Stimulated activated CD4-positive, alpha-beta T cell treated with anti-CD3 and anti-CD28 coated beads, Interleukin-4, amount 100 ng/mL, for 4 hours (primary cell): ENCODE results near the gene C1orf53.
"Not testable (repeated sequence)": the region's sequence is repeated elsewhere in the genome, so short reads cannot be mapped to it uniquely, and the experiment has no call there.

Source experiments
- DNase-seq, 2 experiments: peaks; one replicate each; pipeline ENCODE4 v3.0.0-alpha.2; 2020

C1orf53 gene

DNA sequence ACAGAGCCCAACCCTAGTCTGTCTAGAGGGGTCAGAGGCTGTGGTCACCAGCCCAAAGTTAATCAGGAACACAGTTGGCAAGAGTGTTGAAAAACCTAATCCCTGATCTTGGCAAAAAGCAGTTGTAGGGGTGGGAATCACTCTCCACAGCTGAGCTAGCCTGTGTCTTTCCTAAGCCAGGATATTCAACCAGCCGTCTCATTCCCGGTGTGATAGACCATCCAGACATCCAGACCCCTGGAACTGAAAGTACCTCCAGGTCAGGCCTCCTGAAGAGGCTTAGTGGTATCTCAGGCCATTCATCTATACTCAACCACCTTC lies 19.6 kb downstream of the C1orf53 start:
- no peak for DNase-seq

GRCh38 chr1:197923038-197923437 lies 20.6 kb downstream of the C1orf53 start:
- DNase-seq, result no peak

DNA sequence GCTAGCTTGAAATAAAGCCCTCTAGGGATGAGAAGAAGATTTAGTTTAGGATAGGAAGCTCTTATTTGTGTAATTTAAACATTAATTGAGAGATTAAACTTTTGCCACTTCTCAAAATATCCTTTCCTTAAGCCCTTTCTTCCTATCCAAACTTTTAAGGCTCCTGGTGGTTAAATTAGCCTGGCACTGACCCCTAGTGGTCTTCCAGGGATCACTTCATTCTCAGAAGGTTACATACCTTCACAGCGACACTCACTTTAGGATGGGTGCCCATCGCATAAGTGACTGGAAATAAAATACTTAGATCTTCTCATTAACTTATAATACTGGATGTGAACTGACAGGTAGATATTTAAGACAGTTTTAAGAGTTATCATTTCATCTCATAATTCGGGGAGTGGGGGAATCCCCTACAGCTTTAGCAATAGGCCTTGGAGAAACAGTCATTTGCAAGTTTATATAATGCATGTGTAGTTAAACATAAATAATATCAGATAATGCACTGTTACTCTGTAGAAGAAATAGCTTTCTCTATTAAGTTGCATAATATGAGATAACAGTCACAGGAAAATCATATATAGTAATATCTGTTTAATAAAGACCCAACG lies 22.2 kb downstream of the C1orf53 start:
- peak in 1 of 2 experiments; percentile 24 for DNase-seq

GRCh38 chr1:197927908-197928665 lies 25.7 kb downstream of the C1orf53 start:
- DNase-seq, result no peak

DNA sequence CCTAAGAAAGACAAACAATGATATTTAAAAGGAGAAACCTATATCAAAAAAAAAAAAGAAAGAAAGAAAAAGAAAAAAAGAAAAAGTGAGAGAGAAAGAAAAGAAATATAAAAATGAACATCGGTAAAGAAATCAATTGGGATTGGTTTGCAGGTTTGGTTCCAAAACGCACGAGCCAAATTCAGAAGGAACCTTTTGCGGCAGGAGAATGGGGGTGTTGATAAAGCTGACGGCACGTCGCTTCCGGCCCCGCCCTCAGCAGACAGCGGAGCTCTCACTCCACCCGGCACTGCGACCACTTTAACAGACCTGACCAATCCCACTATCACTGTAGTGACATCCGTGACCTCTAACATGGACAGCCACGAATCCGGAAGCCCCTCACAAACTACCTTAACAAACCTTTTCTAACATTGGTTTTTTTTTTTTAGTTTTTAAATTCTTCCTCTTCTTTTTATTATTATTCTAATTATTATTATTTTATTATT lies 26.5 kb downstream of the C1orf53 start:
- DNase-seq, result no peak

- no peak for DNase-seq
Measured at GRCh38 chr1:197933016-197933415, 30.6 kb downstream of the C1orf53 start.

- DNase-seq, result no peak
Measured at GRCh38 chr1:197933647-197934046, 31.2 kb downstream of the C1orf53 start.

DNA sequence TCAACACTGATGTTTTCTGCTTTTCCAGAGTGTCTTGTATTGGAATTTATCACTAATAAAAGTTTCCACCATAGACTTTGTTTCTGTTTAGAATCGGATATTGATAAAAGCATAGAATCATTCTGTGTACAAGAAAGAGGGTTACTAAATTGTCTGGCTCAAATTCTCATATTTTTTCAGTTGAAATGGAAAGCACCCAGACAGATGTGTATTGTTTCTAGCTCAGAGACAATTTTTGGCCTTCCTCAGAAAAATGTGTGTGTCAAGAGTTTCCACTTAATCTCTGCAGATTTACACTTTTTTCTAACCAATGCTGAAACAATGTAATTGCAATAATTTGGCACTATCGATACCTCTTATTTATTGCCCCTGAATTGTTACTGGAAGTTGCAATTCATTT lies 35.0 kb downstream of the C1orf53 start:
- DNase-seq, result no peak

DNA sequence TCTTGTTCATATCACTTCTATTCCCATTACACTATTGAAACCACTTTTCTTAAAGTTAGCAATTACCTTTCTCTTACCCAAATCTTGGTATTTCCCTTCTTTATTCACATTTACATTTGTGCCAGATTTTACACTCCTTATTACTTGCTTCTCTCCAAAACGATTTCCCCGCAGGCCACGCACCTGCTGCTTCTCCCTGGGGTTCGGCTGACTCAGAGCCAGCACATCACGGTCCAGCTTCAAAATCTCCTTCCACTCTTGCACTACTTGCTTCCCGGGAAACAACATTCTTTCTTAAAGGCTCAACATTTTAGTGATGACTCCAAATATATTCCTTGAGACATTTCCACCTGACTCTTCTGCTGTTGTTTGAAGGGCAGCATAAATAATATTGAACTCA lies 35.5 kb downstream of the C1orf53 start:
- DNase-seq, result no peak

DNA sequence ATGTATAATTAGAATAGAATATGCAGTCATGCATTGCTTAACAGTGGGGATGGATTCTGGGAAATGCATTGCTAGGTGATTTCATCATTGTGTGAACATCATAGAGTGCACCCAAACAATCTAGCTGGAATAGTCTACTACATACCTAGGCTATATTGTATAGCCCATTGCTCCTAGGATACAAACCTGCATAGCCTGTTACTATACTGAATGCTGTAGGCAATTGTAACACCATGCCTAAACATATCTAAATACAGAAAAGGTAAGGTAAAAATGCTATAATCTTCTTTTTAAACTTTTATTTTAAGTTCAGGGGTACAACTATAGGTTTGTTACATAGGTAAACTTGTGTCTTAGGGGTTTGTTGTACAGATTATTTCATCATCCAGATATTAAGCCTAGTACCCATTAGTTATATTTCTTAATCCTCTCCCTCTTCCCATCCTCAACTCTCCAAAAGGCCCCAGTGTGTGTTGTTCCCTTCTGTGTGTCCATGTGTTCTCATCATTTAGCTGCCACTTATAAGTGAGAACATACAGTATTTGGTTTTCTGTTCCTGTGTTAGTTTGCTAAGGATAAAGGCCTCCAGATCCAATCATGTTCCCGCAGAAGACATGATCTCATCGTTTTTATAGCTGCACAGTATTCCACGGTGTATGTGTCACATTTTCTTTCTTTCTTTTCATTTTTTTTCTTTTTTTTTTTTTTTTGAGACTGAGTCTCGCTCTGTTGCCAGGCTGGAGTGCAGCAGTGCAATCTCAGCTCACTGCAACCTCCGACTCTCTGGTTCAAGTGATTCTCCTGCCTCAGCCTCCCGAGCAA lies 36.9 kb downstream of the C1orf53 start:
- not testable (repeated sequence) for DNase-seq

DNA sequence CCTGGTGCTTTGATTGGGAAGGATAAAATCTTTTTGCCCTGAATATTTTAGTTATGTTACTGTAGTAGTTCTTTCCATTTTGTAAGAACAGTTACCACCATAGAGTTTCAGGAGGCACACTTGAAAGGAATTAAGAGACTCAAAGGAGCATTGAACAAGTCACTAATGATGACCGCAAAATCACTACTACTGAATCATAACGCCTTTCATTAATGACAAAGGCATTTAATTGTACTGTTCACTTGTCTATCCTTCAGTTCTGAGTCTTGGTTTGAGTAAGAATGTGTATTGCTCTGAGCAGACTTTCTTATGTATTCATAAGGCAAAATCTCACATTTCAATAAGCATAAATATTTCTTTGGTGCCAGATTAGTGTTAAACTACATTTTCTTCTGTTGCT lies 39.6 kb downstream of the C1orf53 start:
- no peak for DNase-seq

DNA sequence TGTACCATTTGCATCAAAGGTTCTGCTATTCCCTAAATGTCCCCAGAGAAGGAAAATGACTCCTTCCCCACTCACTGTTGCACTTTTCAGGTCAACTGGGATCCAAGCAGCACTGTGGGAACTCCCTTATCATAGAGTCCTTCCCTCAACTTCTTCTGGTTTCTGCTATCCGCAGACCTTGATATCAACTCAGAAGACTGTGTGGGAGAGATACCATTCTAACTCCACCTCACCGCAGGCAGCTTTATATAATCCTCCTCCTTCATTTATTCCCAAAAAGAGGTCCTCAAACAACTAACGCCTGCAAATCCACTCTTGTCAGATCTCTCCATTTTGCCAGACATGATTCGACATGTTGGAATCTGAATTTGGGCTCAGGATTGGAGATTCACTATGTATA lies 42.1 kb downstream of the C1orf53 start:
- DNase-seq, result no peak

- peak; percentile 5 to 21 for DNase-seq
Measured at GRCh38 chr1:197948926-197949899, 46.8 kb downstream of the C1orf53 start.

DNA sequence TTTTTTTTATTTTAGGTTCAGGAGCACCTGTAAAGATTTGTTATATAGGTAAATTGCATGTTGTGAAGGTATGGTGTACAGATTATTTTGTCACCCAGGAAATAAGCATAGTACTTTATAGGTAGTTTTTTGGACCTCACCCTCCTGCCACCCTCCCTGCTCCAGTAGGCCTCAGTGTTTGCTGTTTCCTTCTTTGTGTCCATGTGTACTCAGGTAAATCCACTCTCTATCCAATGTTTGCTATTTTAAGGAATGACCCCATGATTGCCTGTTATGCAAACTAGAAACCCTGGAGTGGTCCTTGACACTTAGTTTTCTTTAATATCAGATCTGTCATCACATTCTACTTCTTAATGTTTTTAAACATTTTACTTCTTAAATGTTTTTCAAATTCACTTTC lies 48.7 kb downstream of the C1orf53 start:
- no peak for DNase-seq

- no peak for DNase-seq
Measured at GRCh38 chr1:197951617-197952175, 49.3 kb downstream of the C1orf53 start.

DNA sequence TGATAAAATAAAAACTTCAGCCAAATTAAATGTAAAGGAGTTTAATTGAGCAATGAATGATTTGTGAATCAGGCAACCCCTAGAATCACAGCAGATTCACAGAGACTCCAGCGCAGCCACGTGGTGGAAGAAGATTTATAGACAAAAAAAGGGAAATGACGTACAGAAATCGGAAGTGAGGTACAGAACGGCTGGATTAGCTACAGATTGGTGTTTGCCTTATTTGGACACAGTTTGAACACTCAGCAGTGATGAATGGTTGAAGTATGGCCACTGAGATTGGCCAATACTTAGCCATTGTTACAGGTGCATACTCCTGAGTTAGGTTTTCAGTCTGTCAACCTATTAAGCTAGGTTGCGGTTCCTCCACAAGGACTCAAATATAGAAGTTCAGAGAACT lies 51.0 kb downstream of the C1orf53 start:
- not testable (repeated sequence) for DNase-seq

DNA sequence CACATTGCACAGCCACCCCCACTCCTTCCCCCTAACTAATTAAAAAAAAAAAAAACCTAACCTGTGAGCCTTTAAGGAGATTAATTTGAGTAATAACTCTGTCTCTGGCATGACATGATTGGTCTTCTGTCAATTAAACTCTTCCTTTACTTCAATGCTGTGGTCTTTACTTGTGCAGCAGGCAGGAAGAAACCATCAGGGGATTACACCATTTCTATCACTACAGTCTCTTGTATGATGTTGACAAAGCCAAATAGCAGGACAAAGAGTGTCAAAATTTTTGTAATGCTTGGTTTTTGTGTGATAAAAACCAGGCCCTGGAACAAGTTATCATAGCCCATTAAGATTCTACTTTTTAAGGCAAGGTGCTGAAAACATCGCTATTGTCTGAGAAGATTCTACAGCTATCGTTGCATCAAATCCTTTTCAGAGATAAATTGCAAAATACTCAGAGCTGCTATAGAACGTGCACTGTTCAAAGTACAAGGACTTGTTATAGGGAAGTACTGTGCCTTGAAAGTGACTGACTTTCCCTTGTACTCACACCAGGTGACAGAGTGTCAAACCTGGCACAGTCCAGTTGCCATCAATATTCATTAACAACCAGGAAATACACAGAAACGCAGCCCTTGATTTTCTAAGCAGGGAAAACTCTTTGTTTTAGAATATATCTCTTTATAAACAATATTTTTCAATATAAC lies 52.4 kb downstream of the C1orf53 start:
- no peak for DNase-seq

DNA sequence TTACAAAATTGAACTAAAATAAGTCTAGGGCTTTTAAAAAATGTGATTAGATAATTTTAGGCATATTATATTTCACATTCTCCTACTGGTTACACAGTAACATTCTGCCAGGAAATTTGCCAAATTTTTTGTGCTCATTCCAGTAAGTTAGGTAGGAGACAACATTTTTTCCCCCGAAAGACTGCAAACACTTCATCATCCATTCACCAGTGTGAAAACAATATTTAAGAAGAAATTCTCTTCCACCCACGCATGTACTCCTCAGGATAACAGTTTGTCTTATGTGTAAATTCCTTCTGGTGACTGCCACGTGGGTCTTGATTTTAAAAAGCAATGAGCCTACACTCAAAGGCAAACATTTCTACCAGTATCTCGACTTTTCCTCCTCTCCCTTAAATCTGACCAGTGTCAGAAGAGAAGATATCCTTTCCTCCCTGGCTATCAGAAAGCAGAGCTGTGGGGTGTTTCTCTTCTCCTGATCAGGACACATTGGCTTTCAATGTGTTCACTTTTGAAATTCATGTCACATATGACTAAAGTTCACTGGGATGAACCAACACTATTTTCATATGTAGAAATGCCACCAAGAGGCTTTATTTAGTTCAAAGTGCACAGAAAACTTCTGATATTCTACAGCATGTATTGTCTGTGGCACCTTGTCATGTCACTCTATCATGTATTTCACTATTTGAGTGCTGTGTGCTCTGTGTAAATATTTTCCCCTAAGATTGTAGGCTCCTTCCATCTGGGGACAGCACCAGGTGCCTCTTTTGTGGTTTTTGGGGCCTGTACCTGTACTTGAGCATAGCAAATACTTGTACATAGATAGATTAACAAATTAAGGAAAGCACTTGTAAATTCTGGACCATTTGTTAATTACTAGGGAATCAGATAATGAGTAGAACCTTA lies 53.3 kb downstream of the C1orf53 start:
- DNase-seq, result no peak
